ENCODE data around the gene CH25H. TPM values are rescaled to one million over a fixed set of nuclear protein-coding genes. Genes with fewer than 3 reads are reported as not detected.
A peak's percentile ranks its signal among the peaks of the same experiment; 100 is the strongest.
"Not testable (repeated sequence)": the region's sequence is repeated elsewhere in the genome, so short reads cannot be mapped to it uniquely, and the experiment has no call there.

CH25H gene, protein sequence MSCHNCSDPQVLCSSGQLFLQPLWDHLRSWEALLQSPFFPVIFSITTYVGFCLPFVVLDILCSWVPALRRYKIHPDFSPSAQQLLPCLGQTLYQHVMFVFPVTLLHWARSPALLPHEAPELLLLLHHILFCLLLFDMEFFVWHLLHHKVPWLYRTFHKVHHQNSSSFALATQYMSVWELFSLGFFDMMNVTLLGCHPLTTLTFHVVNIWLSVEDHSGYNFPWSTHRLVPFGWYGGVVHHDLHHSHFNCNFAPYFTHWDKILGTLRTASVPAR
- not detected for total RNA-seq

DNA sequence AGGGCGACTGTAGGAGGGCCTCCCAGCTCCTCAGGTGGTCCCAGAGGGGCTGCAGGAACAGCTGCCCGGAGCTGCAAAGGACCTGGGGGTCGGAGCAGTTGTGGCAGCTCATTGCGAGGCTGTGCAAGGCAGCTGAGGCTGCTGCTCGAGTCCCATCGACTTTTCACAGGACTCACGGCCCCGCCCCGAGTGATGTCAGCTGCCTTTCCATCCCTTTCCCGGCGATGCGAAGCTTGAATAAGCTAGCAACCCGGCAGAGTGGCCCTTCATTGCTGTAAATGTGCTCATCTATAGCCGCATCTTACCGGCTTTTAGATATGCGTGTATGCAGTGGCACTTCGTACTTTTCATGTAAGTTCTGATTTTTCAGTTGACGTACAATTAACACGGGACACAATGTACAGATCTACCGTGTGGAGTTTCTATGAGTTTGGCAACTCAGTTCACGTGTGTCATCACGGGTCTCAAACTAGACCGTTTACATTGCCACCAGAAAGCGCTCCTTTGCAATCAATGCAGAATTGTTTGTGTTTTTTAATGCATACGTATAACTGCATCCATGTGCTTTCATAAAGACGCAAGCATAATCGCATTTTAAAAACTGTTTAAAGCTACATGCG lies at the start of gene CH25H:
Gene CH25H (minus strand): TSS at position 137 of the 620 bp plus-strand sequence. CDS start 25 bp downstream, at position 112.
- Mint-ChIP-seq H3K27ac (no peak within 1 kb of the TSS), H3K27me3 (peaks cover 35% of the 10 kb centered on the region), H3K36me3 (ENCODE audit: low read depth) (no peaks in the 10 kb centered on the region), H3K4me1 (peaks cover 10% of the 10 kb centered on the region), H3K4me3 (peak within 1 kb of the TSS; percentile 69), H3K9me3 (ENCODE audit: low read depth) (no peaks in the 10 kb centered on the region)
- DNase-seq = peak; percentile 76
- intact Hi-C loops (cut with DNase I, micrococcal nuclease) = loop anchor here in 1 of 2 experiments (5.0 kb wide), 1 partner anchor 45 kb away; no protein-coding TSS in a partner anchor
- CTCF ChIA-PET = interaction anchor here (0.7 to 7.8 kb wide), 21 partner anchors 8 to 372 kb away, joined by 3 to 78 read pairs (median 4); no protein-coding TSS in a partner anchor
- POLR2A ChIA-PET = interaction anchor here (0.8 kb wide), 1 partner anchor 220 kb away, joined by 5 read pairs; no protein-coding TSS in a partner anchor
- ATAC-seq = peak; percentile 76

GRCh38 chr10:89256340-89256739 lies 49.2 kb upstream of the CH25H start:
- CTCF ChIA-PET = interaction anchor here (1.3 kb wide), 1 partner anchor 306 kb away, joined by 3 read pairs; no protein-coding TSS in a partner anchor

GRCh38 chr10:89255793-89256192 lies 48.7 kb upstream of the CH25H start:
- intact Hi-C loops (cut with DNase I, micrococcal nuclease) = loop anchor here (10.0 kb wide), 2 partner anchors 449 to 1619 kb away; partner anchors contain the start of genes KIF20B (in 1 of the 2) and RPP30 (in 1 of the 2)
- H3K27ac Mint-ChIP-seq = no peak overlapping the region
- peaks cover 25% of the 10 kb centered on the region for H3K9me3 Mint-ChIP-seq (ENCODE audit: low read depth)
- ATAC-seq = no peak
- H3K27me3 Mint-ChIP-seq = peaks cover 2% of the 10 kb centered on the region
- H3K4me3 Mint-ChIP-seq = no peak overlapping the region
- no peak for DNase-seq
- peaks cover 16% of the 10 kb centered on the region for H3K36me3 Mint-ChIP-seq (ENCODE audit: low read depth)
- peaks cover 28% of the 10 kb centered on the region for H3K4me1 Mint-ChIP-seq
- CTCF ChIA-PET = interaction anchor here (1.3 kb wide), 1 partner anchor 307 kb away, joined by 3 read pairs; no protein-coding TSS in a partner anchor
- POLR2A ChIA-PET = no interaction called here

More at GRCh38 chr10:89256340-89256739, 49.2 kb upstream of the CH25H start:
- peaks cover 16% of the 10 kb centered on the region for H3K36me3 Mint-ChIP-seq (ENCODE audit: low read depth)
- POLR2A ChIA-PET = no interaction called here
- ATAC-seq (no peak), DNase-seq (no peak)
- H3K27me3 Mint-ChIP-seq = peaks cover 2% of the 10 kb centered on the region
- H3K4me1 Mint-ChIP-seq = peaks cover 29% of the 10 kb centered on the region
- intact Hi-C loops (cut with DNase I, micrococcal nuclease) = loop anchor here (10.0 kb wide), 2 partner anchors 448 to 1618 kb away; partner anchors contain the start of genes KIF20B (in 1 of the 2) and RPP30 (in 1 of the 2)
- no peak overlapping the region for H3K27ac Mint-ChIP-seq
- no peak overlapping the region for H3K4me3 Mint-ChIP-seq
- peaks cover 25% of the 10 kb centered on the region for H3K9me3 Mint-ChIP-seq (ENCODE audit: low read depth)

GRCh38 chr10:89255091-89255579 lies 48.0 kb upstream of the CH25H start:
- H3K27me3 Mint-ChIP-seq, POLR2A ChIA-PET, ATAC-seq, H3K4me3 Mint-ChIP-seq: not testable (repeated sequence)
- DNase-seq = peak; percentile 61
- Mint-ChIP-seq H3K36me3 (ENCODE audit: low read depth) (peaks cover 16% of the 10 kb centered on the region), H3K27ac (peak overlapping the region; percentile 82), H3K4me1 (peaks cover 30% of the 10 kb centered on the region), H3K9me3 (ENCODE audit: low read depth) (peaks cover 25% of the 10 kb centered on the region)
- CTCF ChIA-PET = interaction anchor here (1.3 kb wide), 1 partner anchor 307 kb away, joined by 3 read pairs; no protein-coding TSS in a partner anchor
- intact Hi-C loops (cut with DNase I, micrococcal nuclease) = loop anchor here (10.0 kb wide), 2 partner anchors 450 to 1620 kb away; partner anchors contain the start of genes KIF20B (in 1 of the 2) and RPP30 (in 1 of the 2)

DNA sequence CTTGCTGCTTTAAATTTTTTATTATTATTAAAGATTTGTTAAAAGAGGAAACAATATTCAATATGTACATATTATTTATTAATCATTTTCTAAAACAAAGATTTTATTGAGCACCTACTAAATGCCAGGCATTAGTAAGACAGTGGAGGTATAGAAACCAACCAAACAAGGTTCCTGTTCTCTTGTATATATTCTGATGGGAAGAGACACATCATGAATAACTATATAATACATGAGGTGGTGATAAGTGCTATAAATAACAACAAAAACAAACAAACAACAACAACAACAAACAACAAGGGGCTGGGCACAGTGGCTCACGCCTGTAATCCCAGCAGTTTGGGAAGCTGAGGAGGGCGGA lies 45.1 kb upstream of the CH25H start:
- Mint-ChIP-seq H3K9me3 (ENCODE audit: low read depth) (peaks cover 25% of the 10 kb centered on the region), H3K27me3 (peaks cover 2% of the 10 kb centered on the region), H3K36me3 (ENCODE audit: low read depth) (peaks cover 20% of the 10 kb centered on the region), H3K4me3 (peak overlapping the region; percentile 10), H3K4me1 (peaks cover 47% of the 10 kb centered on the region), H3K27ac (no peak overlapping the region)
- ChIA-PET POLR2A (interaction anchor here (1.0 to 1.2 kb wide), 2 partner anchors 391 to 1620 kb away, joined by 3 read pairs; no protein-coding TSS in a partner anchor), CTCF (interaction anchor here (1.2 to 2.5 kb wide), 6 partner anchors 9 to 310 kb away, joined by 3 to 12 read pairs (median 4); partner anchors contain the start of gene IFIT2)
- DNase-seq (no peak), ATAC-seq (no peak)
- intact Hi-C loops (cut with DNase I, micrococcal nuclease) = loop anchor here (1.0 to 10.0 kb wide), 5 partner anchors 140 to 1623 kb away; partner anchors contain the start of genes IFIT1 (in 1 of the 2), IFIT5 (in 1 of the 2), KIF20B (in 1 of the 2) and PANK1 (in 1 of the 2)

GRCh38 chr10:89251409-89252224 lies 44.5 kb upstream of the CH25H start, which contains the start of gene LIPA:
LIPA (minus strand) TSS chr10:89251775; CDS start chr10:89247648, 4,127 bp downstream.
- CTCF ChIA-PET = interaction anchor here (0.6 to 2.5 kb wide), 11 partner anchors 9 to 343 kb away, joined by 3 to 12 read pairs (median 4); partner anchors contain the start of gene IFIT2

DNA sequence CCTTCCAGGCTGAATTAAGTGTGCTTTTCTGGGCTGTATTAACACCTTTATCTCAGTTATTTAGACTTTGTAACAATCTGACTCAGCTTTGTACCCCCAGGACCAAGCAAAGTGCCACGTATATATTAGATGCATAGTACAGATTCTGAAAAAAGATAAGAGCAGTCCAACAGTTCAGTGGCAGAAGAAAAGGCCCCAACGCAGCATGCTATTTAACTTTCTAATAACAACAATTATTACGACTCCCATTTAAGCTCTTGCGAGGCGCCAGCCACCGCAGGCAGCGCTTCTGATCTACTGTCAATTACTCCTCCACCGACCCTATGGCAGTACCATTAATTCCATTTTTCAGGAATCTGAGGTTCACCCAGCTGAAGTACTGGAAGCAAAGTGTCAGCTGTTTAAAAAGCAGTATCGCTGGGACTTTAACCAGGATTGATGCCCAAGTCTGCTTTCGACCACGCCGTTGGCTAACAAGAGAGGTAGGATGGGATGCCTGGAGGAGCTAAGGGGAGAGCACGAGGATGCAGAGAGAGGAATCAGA lies 43.8 kb upstream of the CH25H start:
- CTCF ChIA-PET = interaction anchor here (0.7 to 2.5 kb wide), 12 partner anchors 8 to 318 kb away, joined by 3 to 12 read pairs (median 4); partner anchors contain the start of gene IFIT2
- peaks cover 2% of the 10 kb centered on the region for H3K27me3 Mint-ChIP-seq
- POLR2A ChIA-PET = interaction anchor here (1.0 to 1.2 kb wide), 2 partner anchors 393 to 1621 kb away, joined by 3 read pairs; no protein-coding TSS in a partner anchor
- DNase-seq (no peak), ATAC-seq (no peak)
- peak overlapping the region; percentile 74 for H3K27ac Mint-ChIP-seq
- H3K4me1 Mint-ChIP-seq = peaks cover 47% of the 10 kb centered on the region
- peaks cover 25% of the 10 kb centered on the region for H3K9me3 Mint-ChIP-seq (ENCODE audit: low read depth)
- peaks cover 20% of the 10 kb centered on the region for H3K36me3 Mint-ChIP-seq (ENCODE audit: low read depth)
- peak overlapping the region; percentile 80 for H3K4me3 Mint-ChIP-seq
- intact Hi-C loops (cut with DNase I, micrococcal nuclease) = loop anchor here (10.0 kb wide), 2 partner anchors 454 to 1624 kb away; partner anchors contain the start of genes KIF20B (in 1 of the 2) and RPP30 (in 1 of the 2)

More at GRCh38 chr10:89251409-89252224, 44.5 kb upstream of the CH25H start, which contains the start of gene LIPA:
- peaks cover 25% of the 10 kb centered on the region for H3K9me3 Mint-ChIP-seq (ENCODE audit: low read depth)
- DNase-seq (peak; percentile 96), ATAC-seq (peak; percentile 96)
- H3K4me1 Mint-ChIP-seq = peaks cover 47% of the 10 kb centered on the region
- peaks cover 2% of the 10 kb centered on the region for H3K27me3 Mint-ChIP-seq
- H3K4me3 Mint-ChIP-seq = peak within 1 kb of the TSS; percentile 80
- intact Hi-C loops (cut with DNase I, micrococcal nuclease) = loop anchor here (1.0 to 10.0 kb wide), 5 partner anchors 141 to 1623 kb away; partner anchors contain the start of genes IFIT1 (in 1 of the 2), IFIT5 (in 1 of the 2), KIF20B (in 1 of the 2) and PANK1 (in 1 of the 2)
- POLR2A ChIA-PET = interaction anchor here (1.0 to 1.2 kb wide), 2 partner anchors 392 to 1621 kb away, joined by 3 read pairs; no protein-coding TSS in a partner anchor
- peaks cover 20% of the 10 kb centered on the region for H3K36me3 Mint-ChIP-seq (ENCODE audit: low read depth)
- H3K27ac Mint-ChIP-seq = peak within 1 kb of the TSS; percentile 74

DNA sequence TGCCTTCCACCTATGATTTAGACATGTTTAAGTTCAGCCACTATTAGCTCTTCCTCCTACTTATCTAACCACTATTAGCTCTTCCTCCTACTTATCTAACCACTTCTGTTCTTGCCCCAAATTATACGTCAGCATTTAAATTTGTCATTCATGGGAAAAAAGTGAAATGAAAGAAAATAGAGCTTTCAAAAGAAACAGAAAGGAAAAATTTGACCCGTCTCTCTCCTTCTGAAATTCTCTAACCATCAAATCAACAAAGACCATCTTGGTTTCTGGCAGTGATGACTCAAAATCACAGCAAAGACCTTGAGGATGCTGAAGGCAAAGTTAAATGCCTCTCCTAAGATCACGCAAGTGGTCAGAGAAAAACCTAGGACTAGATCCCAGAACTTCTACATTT lies 41.9 kb upstream of the CH25H start:
- Mint-ChIP-seq H3K9me3 (ENCODE audit: low read depth) (peaks cover 12% of the 10 kb centered on the region), H3K27ac (no peak overlapping the region), H3K4me1 (peaks cover 35% of the 10 kb centered on the region), H3K36me3 (ENCODE audit: low read depth) (peaks cover 14% of the 10 kb centered on the region), H3K4me3 (no peak overlapping the region), H3K27me3 (no peaks in the 10 kb centered on the region)
- intact Hi-C loops (cut with DNase I, micrococcal nuclease) = no loop called here
- ChIA-PET POLR2A (no interaction called here), CTCF (interaction anchor here (0.7 to 1.4 kb wide), 9 partner anchors 9 to 266 kb away, joined by 3 to 6 read pairs (median 3); partner anchors contain the start of gene IFIT5)
- ATAC-seq (no peak), DNase-seq (no peak)

- H3K4me3 Mint-ChIP-seq; H3K36me3 Mint-ChIP-seq (ENCODE audit: low read depth); H3K9me3 Mint-ChIP-seq (ENCODE audit: low read depth); H3K27me3 Mint-ChIP-seq; DNase-seq; ATAC-seq; H3K27ac Mint-ChIP-seq; intact Hi-C loops (cut with DNase I, micrococcal nuclease); POLR2A ChIA-PET: not testable (repeated sequence)
- CTCF ChIA-PET = interaction anchor here (0.7 to 1.1 kb wide), 3 partner anchors 9 to 491 kb away, joined by 3 to 5 read pairs (median 3); no protein-coding TSS in a partner anchor
- peaks cover 35% of the 10 kb centered on the region for H3K4me1 Mint-ChIP-seq
Observed at GRCh38 chr10:89247623-89248022, 40.5 kb upstream of the CH25H start.

Measured in activated CD4-positive, alpha-beta T cell treated with anti-CD3 and anti-CD28 coated beads for 36 hours (primary cell).